Calu3 (cell line): Measurements from ENCODE around the gene SYTL1. TPM values are rescaled to one million over a fixed set of nuclear protein-coding genes. Genes with fewer than 3 reads are reported as not detected.

Source experiments
- BruUV-seq: library from RNA; stranded (reverse); fragments of 400-500 nt; replicated peaks from 2 replicates; lab custom pipeline; 2021; lab: Mats Ljungman, UMichigan
- CTCF ChIA-PET: fragments of 300-600 bp; sonication (Branson Sonifier 250); formaldehyde crosslinking; loops from one replicate; lab custom pipeline; 2022; ENCODE audit warnings: antibody characterized with exemption; lab: Charles Lee
- DNase-seq: peaks from one replicate; pipeline ENCODE4 v3.0.0; 2022
- H3K27ac Mint-ChIP-seq: one replicate; pipeline ENCODE4 v1.8.0; 2022; ENCODE audit warnings: mixed read lengths; ENCODE audit not compliant: unreplicated experiment
- H3K27me3 Mint-ChIP-seq: one replicate; pipeline ENCODE4 v1.8.0; 2022; ENCODE audit warnings: mixed read lengths; ENCODE audit not compliant: unreplicated experiment
- H3K36me3 Mint-ChIP-seq: one replicate; pipeline ENCODE4 v1.8.0; 2022; ENCODE audit warnings: mild to moderate bottlenecking, moderate library complexity, mixed read lengths; ENCODE audit not compliant: insufficient read depth, unreplicated experiment
- H3K4me1 Mint-ChIP-seq: one replicate; pipeline ENCODE4 v1.8.0; 2022; ENCODE audit warnings: mild to moderate bottlenecking, low read depth, mixed read lengths; ENCODE audit not compliant: unreplicated experiment
- H3K4me3 Mint-ChIP-seq: one replicate; pipeline ENCODE4 v1.8.0; 2022; ENCODE audit warnings: mild to moderate bottlenecking, low read depth, moderate library complexity, mixed read lengths; ENCODE audit not compliant: unreplicated experiment
- H3K9me3 Mint-ChIP-seq: one replicate; pipeline ENCODE4 v1.8.0; 2022; ENCODE audit warnings: low read depth, mixed read lengths; ENCODE audit not compliant: unreplicated experiment
- intact Hi-C: fragments of 100-400 bp; cut with micrococcal nuclease; formaldehyde crosslinking; loops from one replicate; pipeline ENCODE4 v1.10.0; 2022; ENCODE audit not compliant: unreplicated experiment
- total RNA-seq: library from RNA; stranded (reverse); gene quantifications from 2 replicates; pipeline ENCODE4 v1.2.3, GENCODE V29; 2022
- TF ChIP-seq, protein P1 (sequence below): fragments of 200-600 bp; IDR thresholded peaks from one replicate; pipeline ENCODE4 v1.8.0; 2022; ENCODE audit warnings: antibody characterized with exemption; ENCODE audit not compliant: unreplicated experiment

Gene SYTL1
- total RNA-seq, 1 experiment from 2014 or later = 15.0 TPM

DNA sequence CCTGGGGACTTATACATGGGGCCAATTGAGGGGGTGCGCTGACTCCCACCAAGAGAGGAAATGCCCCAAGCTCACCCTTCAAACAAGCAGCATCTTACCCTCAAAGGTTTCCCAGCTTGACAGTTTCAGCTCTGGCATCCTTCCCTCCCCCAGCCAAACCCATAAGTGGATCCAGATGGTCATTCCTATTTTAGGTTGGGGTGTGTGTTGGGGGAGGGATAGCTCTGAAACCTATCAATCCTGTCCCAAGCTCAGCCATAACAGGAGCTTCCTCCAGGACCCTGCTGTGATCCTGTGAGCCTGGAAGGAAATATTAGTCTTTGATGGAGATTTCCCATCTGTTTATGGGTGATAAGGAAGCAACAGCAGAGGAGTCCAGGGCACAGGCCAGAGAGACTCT is 23.2 kb upstream of the SYTL1 start:
- intact Hi-C loops = no loop called here
- BruUV-seq = no TSS peak
- H3K4me3 Mint-ChIP-seq = no peak overlapping the region
- TF ChIP-seq, protein P1, sequence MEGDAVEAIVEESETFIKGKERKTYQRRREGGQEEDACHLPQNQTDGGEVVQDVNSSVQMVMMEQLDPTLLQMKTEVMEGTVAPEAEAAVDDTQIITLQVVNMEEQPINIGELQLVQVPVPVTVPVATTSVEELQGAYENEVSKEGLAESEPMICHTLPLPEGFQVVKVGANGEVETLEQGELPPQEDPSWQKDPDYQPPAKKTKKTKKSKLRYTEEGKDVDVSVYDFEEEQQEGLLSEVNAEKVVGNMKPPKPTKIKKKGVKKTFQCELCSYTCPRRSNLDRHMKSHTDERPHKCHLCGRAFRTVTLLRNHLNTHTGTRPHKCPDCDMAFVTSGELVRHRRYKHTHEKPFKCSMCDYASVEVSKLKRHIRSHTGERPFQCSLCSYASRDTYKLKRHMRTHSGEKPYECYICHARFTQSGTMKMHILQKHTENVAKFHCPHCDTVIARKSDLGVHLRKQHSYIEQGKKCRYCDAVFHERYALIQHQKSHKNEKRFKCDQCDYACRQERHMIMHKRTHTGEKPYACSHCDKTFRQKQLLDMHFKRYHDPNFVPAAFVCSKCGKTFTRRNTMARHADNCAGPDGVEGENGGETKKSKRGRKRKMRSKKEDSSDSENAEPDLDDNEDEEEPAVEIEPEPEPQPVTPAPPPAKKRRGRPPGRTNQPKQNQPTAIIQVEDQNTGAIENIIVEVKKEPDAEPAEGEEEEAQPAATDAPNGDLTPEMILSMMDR = no peak
- peaks cover 17% of the 10 kb centered on the region for H3K36me3 Mint-ChIP-seq
- peaks cover 8% of the 10 kb centered on the region for H3K27me3 Mint-ChIP-seq
- H3K27ac Mint-ChIP-seq = no peak overlapping the region
- DNase-seq = no peak
- no peaks in the 10 kb centered on the region for H3K4me1 Mint-ChIP-seq
- H3K9me3 Mint-ChIP-seq = no peaks in the 10 kb centered on the region
- CTCF ChIA-PET = no interaction called here

DNA sequence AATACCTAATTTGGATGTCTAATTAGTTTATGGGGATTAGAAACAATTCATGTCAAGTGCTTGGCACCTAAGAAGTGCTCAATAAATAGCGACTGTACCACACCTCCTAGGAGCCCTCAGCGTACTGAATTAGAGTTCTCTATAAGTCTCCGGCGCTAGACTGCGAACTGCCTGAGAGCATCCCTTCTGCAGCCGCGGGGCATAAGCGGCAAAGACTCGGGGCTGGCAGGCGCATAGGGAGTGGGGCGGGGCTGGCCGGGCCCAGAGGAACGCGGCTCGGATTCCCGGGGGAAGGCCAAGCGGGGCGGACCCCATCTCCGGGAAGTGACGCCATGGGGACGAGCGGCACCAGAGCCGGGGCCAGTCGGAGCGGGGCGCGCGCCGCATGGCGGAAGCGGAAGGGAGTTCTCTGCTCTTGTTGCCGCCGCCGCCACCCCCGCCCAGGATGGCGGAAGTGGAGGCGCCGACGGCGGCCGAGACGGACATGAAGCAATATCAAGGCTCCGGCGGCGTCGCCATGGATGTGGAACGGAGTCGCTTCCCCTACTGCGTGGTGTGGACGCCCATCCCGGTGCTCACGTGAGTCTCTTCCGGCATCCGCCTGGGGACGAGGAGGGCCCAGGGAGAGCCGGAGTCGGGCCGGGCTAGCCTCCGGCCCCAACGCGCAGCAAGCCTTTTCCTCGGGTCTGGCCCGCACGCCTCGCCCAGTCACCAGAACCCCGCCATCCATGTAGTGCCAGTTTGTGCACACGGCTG is 19.8 kb upstream of the SYTL1 start, which contains the start of gene TMEM222:
Gene TMEM222, plus strand, starts transcription at position 351 of the 756 bp plus-strand sequence. Its CDS starts 35 bp downstream, at position 386.
- Mint-ChIP-seq H3K9me3 (no peaks in the 10 kb centered on the region), H3K27ac (peak within 1 kb of the TSS; percentile 73), H3K4me1 (no peaks in the 10 kb centered on the region), H3K4me3 (peak within 1 kb of the TSS; percentile 87), H3K36me3 (peaks cover 22% of the 10 kb centered on the region), H3K27me3 (peaks cover 8% of the 10 kb centered on the region)
- peak; percentile 95 for DNase-seq
- intact Hi-C loops = no loop called here
- no TSS peak for BruUV-seq
- TF ChIP-seq, protein P1 = no peak
- CTCF ChIA-PET = no interaction called here

DNA sequence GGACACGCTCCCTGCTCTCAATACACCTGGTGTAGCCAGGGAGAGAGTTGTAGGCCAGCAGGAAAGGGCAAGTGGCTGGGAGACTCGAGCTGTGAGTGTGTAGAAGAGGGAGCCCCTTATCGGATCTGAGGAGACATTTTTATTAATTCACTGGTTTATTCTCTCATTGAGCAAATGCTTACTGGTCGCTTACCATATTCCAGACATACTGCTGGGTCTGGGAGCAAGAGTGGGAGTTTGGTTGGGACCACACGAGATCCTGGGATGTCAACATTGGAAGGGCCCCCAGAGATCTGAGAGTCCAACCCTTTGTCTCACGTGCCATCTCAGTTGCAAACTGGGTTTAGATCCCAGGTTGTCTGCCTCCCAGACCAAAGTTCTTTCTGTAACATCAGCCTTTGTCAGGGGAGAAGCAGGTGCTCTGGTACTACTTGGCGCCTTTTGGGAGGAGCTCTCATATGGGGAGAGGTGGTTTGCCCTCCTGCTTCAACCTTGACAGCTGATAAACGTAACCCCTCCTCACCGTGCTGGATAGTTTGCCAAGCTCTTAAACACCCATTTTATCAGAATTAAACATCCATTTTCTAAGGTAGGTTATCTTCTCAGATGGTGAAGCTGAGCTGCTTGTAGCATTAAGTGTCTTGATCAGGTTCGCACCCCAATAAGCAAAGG is 19.1 kb upstream of the SYTL1 start:
- CTCF ChIA-PET = interaction anchor here (0.7 to 1.3 kb wide), 2 partner anchors 26 to 43 kb away, joined by 3 read pairs; no protein-coding TSS in a partner anchor
- TF ChIP-seq, protein P1 = no peak
- peaks cover 22% of the 10 kb centered on the region for H3K36me3 Mint-ChIP-seq
- H3K27me3 Mint-ChIP-seq = peaks cover 8% of the 10 kb centered on the region
- intact Hi-C loops = no loop called here
- DNase-seq = no peak
- TSS peak; percentile 51 for BruUV-seq
- H3K4me3 Mint-ChIP-seq = peak overlapping the region; percentile 87
- H3K4me1 Mint-ChIP-seq = peaks cover 1% of the 10 kb centered on the region
- peak overlapping the region; percentile 73 for H3K27ac Mint-ChIP-seq
- no peaks in the 10 kb centered on the region for H3K9me3 Mint-ChIP-seq

DNA sequence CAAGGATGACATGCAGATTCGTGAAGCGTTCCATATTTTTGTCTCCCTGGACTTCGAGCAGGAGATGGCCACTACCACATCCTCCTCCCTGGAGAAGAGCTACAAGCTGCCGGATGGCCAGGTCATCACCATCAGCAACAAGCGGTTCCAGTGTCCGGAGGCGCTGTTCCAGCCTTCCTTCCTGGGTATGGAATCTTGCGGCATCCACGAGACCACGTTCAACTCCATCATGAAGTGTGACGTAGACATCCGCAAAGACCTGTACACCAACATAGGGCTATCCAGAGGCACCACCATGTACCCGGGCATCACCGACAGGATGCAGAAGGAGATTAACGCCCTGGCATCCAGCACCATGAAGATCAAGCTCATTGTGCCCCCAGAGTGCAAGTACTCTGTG is 16.5 kb upstream of the SYTL1 start:
- BruUV-seq = no TSS peak
- intact Hi-C loops = no loop called here
- peaks cover 6% of the 10 kb centered on the region for H3K4me1 Mint-ChIP-seq

More for the DNA sequence above, 16.5 kb upstream of the SYTL1 start:
- H3K27me3 Mint-ChIP-seq = no peaks in the 10 kb centered on the region
- H3K4me3 Mint-ChIP-seq = no peak overlapping the region
- H3K36me3 Mint-ChIP-seq = peaks cover 22% of the 10 kb centered on the region
- H3K27ac Mint-ChIP-seq = no peak overlapping the region
- TF ChIP-seq, protein P1 = no peak
- no peak for DNase-seq
- H3K9me3 Mint-ChIP-seq = no peaks in the 10 kb centered on the region
- CTCF ChIA-PET = no interaction called here
